Myocyte (in vitro differentiated cells): ENCODE data around the gene TRERF1. TPM values are rescaled to one million over a fixed set of nuclear protein-coding genes. Genes with fewer than 3 reads are reported as not detected.

Source experiments
- DNase-seq: peaks from one replicate; pipeline ENCODE4 v3.0.0-alpha.2; 2012; ENCODE audit warnings: low read depth
- total RNA-seq: library from RNA; depleted of rRNA; stranded (reverse); fragments of >200 nt; gene quantifications from 2 replicates; pipeline ENCODE4 v1.2.3, GENCODE V29; 2014

TRERF1 gene
- total RNA-seq, 1 donor from 2014 or later = 1.6 TPM

GRCh38 chr6:42368181-42368580, 83.5 kb downstream of the TRERF1 start:
- DNase-seq = no peak

DNA sequence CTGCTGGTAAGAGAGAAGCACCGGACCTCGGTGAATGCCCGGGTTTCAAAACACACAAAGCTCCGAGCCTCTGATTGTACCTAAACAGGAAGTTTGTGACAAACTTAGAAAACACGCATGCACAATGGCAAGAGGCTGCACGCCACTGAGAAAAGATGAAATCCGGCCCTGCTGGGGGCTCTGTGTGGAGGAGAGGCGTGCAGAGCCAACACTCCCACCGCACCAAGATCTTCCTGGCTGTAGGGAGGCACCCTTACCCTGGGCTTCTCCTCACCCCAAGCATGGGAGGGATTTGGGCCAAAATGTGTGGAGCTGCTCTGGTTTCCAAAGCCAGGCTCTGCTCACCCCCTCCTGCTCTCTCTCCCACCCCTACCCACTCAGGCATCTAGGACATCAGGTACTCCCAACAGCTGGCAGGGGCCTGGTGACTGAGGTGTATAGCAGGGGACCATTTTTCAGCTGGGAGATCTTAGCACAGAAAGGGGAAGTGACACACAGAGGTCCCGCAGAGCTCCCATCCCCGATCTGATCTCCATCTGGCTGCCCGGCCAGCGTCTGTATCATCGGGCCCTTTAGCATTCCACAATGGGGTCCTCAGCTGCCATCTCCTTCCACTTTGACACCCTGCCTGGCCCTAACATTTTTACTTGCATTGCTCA, 84.2 kb downstream of the TRERF1 start:
- DNase-seq = no peak

DNA sequence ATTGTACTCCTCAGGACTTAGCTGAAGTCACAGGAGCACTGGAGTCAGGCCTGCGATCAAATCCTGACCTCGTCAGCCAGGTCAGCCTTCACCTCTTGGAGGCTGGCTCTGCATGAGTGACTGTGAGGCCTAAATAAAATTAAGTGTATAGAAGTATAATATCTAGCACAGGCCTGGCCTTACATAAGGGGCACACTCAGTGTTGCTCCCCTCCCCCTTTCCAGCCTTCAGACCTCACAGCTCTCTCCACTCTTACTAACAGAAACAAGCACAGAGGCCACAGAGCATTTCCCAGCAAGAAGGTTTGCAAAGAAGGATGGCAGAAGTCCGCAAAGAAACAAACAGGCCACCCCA, 84.8 kb downstream of the TRERF1 start:
- no peak for DNase-seq

DNA sequence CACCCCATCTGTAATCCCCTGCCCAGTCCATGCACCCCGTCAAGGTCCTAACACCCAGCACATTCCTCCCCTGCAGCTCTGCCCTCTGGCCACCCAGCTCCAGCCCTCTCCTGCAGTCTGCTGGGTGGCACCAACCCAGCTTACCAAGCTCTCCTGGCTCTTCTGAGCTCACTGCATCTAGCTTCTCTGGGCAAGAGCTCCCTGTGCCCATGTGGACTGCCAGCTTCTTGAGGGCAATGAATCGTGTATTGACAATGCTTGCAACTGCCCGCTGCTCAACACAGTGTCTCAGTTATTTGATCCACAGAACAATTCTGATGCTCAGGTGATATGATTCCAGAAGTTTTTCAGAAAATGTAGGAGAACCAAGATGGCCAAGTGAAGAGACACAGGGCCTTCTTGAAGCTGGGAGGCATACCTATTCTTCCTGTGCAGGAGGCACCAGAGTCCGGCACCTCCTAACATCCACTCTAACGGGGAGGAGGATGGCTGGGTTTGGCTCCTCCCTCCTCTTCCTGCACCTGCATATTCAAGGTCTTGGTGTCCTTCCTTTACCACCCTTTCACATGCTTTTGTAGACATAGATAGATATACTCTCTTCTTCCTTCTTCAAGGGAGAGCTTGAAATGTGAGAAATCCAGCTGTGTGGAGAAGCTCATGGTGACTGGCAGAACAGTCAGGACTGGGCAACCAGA, 85.6 kb downstream of the TRERF1 start:
- no peak for DNase-seq

DNA sequence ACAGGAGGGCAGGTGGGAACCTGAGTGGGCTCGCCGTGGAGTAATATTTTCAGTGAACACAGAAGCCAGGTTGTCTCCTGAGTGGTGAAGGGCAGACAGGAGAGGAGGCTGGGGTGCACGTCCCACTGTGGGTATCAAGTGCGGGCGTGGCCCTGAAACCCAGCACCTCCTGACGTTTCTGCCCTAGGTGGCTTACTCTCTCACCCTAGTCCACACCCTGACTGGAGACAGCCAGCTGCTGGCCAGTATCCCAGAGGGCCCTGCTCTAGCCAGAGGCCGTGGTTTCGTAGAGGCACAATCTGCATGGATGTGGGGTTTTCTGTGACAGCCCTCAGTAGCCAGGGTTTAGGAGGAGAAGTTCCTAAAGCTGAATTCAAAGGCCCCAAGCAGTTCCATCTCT, 86.7 kb downstream of the TRERF1 start:
- peak; percentile 49 for DNase-seq

DNA sequence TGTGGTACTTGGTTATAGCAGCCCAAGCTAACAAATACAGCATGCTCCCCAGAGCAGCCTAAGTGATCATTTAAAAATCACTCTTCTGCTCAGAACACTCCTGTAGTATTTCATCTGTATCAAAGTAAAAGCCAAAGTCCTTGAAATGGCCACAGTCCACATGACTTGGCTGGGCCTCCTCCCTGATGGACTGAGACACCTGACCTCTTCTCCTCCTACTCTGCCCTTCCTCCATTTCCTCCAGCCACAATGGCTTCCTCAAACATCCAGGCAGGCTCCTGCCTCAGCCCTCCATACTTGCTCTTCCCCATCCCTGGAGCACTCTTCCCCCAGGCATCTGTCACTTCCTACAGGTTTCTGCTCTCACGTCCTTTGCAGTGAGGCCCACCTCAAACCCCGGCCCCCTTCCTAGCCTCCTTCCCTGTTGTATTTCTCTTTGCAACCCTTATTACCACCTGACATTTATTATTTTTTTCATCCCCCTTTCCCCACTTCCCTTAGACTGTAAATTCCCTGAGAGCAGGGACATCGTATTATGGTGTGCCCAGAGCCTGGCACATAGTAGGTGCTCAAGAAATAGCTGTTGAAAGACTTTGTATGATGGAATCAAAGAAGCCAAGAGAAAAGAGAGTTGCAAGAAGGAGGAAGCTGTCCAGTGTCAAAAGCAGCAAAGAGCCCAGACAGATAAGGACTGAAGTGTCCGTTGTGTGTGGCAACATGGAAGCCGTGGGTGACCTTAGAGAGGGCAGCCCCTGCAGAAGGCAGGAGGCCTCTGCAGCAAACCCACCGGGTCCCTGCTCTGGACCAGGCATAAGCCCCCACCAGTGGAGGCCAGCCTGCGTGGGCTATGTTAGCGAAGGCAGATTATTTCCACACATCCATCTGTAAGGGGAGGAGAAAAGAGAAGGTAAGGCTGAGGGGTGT, 87.5 kb downstream of the TRERF1 start:
- no peak for DNase-seq

- no peak for DNase-seq
Measured at GRCh38 chr6:42361036-42361435, 90.7 kb downstream of the TRERF1 start.

DNA sequence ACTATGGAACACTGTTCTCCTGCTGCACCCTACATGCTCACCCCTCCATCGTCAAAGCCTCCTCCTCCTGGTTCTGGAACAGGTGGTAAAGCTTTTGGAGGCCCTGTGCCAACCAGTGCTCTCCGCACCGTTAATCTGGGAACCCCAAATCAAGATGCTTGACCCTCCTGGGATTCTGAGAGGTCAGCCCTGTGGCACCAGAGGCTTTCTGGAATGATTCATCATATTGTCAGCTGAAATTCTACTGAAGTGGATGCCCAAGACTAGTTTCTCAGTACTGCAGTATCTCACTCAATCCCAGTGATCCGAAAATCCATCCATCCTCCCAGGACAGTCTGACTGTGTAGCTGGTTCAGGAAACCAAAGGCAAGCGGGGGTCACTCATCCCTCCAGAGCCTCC, 92.7 kb downstream of the TRERF1 start:
- DNase-seq = peak; percentile 91

DNA sequence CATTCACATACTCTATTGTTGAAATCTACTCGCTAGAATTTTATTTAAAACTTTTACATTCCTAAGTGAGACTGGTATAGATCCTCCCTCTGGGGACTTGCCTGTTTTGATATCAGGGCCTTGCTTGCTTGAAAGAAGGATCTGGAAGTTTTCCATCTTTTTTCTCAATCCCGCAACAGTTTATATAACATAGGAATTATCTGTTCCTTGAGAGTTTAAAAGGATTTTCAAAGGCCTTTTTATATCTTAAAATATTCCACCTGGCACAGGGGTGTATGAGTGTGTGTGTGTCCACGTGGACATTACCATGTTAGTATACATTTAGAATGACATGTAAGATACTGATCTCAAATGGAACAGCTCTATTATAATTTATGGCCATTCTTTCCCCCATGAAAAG, 96.3 kb downstream of the TRERF1 start:
- no peak for DNase-seq

DNA sequence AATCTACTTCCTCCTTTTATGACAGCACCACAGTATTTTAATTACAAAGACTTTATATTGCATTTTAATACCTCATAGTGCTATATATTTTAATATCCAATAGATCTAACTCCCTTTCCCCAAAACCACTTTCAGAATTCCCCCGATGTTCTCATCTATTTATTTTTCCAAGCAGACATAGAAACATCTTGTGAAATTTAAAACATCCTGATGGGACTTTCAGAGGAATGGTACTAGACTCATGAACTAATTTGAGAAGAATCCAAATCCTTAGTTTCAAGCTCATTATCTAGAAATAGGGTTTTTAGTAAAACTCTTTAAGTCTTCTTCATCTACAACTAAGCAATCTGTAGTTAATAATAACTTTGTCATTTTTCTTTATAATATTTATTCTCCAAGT, 97.0 kb downstream of the TRERF1 start:
- no peak for DNase-seq

DNA sequence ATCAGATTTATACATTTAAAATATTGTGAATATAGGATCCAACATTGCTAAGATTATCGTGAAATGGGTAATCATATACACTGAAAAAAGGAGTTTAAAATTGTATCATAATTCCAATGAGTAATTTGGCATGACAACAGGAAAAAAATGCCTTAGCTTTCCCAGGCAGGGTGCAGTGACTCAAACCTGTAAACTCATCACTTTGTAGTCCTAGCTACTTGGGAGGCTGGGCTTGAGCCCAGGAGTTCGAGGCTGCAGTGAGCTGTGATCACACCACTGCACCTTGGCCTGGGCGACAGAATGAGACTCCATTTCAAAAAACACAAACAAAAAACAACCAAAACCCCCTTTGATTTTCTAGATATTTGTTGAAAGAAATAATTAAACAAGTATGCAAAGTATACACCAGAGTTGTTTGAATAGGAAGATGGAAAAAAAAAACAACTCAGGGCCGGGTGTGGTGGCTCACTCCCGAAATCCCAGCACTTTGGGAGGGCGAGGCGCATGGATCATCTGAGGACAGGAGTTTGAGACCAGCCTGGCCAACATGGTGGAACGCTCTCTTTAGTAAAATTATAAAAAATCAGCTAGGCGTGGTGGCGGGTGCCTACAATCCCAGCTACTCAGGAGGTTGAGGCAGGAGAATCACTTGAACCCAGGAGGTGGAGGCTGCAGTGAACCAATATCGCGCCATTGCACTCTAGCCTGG, 98.7 kb downstream of the TRERF1 start:
- DNase-seq = no peak

DNA sequence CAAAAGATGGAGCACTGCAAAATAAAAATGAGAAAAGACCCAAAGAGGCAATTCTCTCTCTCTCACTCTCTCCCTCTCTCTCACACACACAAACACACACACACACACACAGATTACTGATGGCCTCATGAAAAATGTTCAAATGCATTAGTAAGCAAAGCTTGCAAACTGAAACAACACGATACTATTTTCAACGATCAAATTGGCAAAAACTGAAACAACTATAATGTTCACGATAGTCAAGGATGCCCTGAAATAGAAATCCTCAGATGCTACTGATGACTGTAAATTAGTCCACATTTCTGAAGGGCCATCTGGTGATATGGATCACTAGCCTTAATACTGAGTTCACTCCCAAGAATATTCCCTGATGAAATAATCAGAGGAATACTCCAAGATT, 100.8 kb downstream of the TRERF1 start:
- no peak for DNase-seq

GRCh38 chr6:42349753-42350511, 101.8 kb downstream of the TRERF1 start:
- no peak for DNase-seq

DNA sequence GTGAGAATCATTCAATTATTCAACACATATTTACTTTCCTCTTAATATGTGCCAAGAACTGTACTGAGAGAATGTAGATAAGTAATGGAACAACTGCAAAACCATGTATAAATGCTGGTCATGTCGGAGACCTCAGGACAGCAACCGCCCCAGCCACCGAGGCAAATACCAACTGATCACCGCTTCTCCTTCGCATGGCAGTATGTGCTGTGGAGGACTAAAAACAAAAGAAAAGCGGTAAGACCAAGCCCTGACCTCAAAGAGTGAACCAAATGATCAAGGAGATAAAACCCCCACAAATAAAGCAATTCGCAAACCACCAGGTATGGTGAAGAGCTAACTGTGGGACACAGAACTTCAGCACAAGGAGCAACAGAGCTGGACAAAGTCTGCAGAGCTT, 104.3 kb downstream of the TRERF1 start:
- no peak for DNase-seq

GRCh38 chr6:42345696-42346416, 105.9 kb downstream of the TRERF1 start:
- no peak for DNase-seq

DNA sequence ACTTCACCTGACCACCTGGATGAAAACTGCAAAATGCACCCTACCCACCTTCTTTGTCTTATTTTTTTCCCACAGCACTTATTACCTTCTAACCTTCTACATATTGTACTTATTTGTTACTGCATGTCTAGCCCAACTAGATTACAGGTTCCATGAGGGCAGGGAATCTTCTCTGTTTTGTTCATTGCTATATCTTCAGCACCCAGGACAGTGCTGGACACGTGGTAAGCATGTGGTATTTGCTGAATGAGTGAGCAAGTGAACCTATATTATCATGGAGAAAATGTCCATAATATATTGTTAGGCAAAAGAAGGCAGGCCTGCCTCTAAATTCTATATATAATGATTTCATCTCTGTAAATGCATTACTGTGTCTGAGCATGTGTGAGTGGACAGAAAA, 107.0 kb downstream of the TRERF1 start:
- no peak for DNase-seq

- DNase-seq = no peak
Measured at GRCh38 chr6:42341771-42342553, 109.8 kb downstream of the TRERF1 start.

- DNase-seq = no peak
Measured at GRCh38 chr6:42341221-42341620, 110.5 kb downstream of the TRERF1 start.

- no peak for DNase-seq
Measured at GRCh38 chr6:42340511-42340910, 111.2 kb downstream of the TRERF1 start.
